SK-N-SH treated with all-trans-retinoic acid at 6 μM for 48 hours (cell line): ENCODE measurements around the gene LONP2.

Source experiments
- CSDC2 ChIP-seq: fragments of 250-450 bp; sonication (Bioruptor Pico); IDR thresholded peaks from 2 replicates; pipeline ENCODE4 v1.5.0; 2020; ENCODE audit warnings: mild to moderate bottlenecking, moderate library complexity
- ESRRG ChIP-seq: fragments of 250-450 bp; sonication (Bioruptor Pico); IDR thresholded peaks from 2 replicates; pipeline ENCODE4 v1.6.1; 2021; ENCODE audit warnings: mild to moderate bottlenecking
- RARB ChIP-seq: fragments of 250-450 bp; sonication (Bioruptor Pico); IDR thresholded peaks from 2 replicates; pipeline ENCODE4 v1.8.0; 2021; ENCODE audit warnings: mild to moderate bottlenecking, moderate library complexity
- TOX ChIP-seq: fragments of 250-450 bp; sonication (Bioruptor Pico); IDR thresholded peaks from 2 replicates; pipeline ENCODE4 v1.8.0; 2021; ENCODE audit warnings: mild to moderate bottlenecking, moderate library complexity, borderline replicate concordance
- ZFP30 ChIP-seq: fragments of 450-650 bp; formaldehyde crosslinking; IDR thresholded peaks from 2 replicates; pipeline ENCODE4 v1.5.0; 2022; ENCODE audit warnings: mild to moderate bottlenecking, moderate library complexity
- ZNF565 ChIP-seq: fragments of 450-650 bp; formaldehyde crosslinking; conservative IDR thresholded peaks from 2 replicates; pipeline ENCODE4 v1.5.0; 2020; ENCODE audit warnings: low read depth, mild to moderate bottlenecking, moderate library complexity
- ZNF70 ChIP-seq: fragments of 450-650 bp; formaldehyde crosslinking; IDR thresholded peaks from 2 replicates; pipeline ENCODE4 v1.5.0; 2020; ENCODE audit warnings: mild to moderate bottlenecking, moderate library complexity
- TF ChIP-seq, protein P1 (sequence below): fragments of 250-450 bp; sonication (Bioruptor Pico); IDR thresholded peaks from 2 replicates; pipeline ENCODE4 v1.5.0; 2020; ENCODE audit warnings: mild to moderate bottlenecking, moderate library complexity
- TF ChIP-seq, protein P2 (sequence below): fragments of 250-450 bp; sonication (Bioruptor Pico); IDR thresholded peaks from 2 replicates; pipeline ENCODE4 v1.8.0; 2020; ENCODE audit warnings: mild to moderate bottlenecking, moderate library complexity, borderline replicate concordance
- TF ChIP-seq, protein P3 (sequence below): fragments of 250-450 bp; sonication (Bioruptor Pico); IDR thresholded peaks from 2 replicates; pipeline ENCODE4 v1.8.0; 2021; ENCODE audit warnings: low read depth, mild to moderate bottlenecking, moderate library complexity, borderline replicate concordance
- TF ChIP-seq, protein P4 (sequence below): fragments of 250-450 bp; sonication (Bioruptor Pico); IDR thresholded peaks from 2 replicates; pipeline ENCODE4 v1.5.1; 2020; ENCODE audit warnings: low read depth, mild to moderate bottlenecking, moderate library complexity

DNA sequence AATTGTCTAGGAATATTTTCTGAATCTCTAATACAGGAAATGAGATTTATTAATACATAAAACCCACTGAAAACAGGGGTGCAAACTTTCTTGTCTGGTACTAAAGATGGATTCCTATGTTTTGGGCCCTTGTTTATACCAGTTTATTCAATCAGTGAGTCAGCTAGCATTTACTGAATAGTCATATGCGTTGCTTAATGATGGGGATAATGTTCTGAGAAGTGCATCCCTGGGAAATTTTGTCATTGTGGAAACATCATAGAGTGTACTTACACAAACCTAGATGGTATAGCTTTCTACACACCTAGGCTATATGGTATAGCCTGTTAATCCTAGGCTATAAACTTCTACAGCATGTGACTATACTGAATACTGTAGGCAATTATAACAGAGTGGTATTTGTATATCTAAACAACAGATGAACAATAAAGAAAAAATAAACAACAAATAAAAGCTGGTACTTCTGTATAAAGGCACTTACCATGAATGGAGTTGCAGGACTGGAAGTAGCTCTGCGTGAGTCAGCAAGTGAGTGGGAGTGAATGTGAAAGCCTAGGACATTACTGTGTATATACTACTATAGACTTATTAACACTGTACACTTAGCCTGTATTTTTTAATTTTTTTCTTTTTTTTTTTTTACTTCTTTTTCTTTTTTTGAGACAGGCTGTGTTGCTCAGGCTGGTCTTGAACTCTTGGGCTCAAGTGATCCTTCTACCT lies 77.4 kb downstream of the LONP2 start:
- TF ChIP-seq, protein P1, sequence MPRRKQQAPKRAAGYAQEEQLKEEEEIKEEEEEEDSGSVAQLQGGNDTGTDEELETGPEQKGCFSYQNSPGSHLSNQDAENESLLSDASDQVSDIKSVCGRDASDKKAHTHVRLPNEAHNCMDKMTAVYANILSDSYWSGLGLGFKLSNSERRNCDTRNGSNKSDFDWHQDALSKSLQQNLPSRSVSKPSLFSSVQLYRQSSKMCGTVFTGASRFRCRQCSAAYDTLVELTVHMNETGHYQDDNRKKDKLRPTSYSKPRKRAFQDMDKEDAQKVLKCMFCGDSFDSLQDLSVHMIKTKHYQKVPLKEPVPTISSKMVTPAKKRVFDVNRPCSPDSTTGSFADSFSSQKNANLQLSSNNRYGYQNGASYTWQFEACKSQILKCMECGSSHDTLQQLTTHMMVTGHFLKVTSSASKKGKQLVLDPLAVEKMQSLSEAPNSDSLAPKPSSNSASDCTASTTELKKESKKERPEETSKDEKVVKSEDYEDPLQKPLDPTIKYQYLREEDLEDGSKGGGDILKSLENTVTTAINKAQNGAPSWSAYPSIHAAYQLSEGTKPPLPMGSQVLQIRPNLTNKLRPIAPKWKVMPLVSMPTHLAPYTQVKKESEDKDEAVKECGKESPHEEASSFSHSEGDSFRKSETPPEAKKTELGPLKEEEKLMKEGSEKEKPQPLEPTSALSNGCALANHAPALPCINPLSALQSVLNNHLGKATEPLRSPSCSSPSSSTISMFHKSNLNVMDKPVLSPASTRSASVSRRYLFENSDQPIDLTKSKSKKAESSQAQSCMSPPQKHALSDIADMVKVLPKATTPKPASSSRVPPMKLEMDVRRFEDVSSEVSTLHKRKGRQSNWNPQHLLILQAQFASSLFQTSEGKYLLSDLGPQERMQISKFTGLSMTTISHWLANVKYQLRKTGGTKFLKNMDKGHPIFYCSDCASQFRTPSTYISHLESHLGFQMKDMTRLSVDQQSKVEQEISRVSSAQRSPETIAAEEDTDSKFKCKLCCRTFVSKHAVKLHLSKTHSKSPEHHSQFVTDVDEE, result no peak
- TF ChIP-seq, protein P2, sequence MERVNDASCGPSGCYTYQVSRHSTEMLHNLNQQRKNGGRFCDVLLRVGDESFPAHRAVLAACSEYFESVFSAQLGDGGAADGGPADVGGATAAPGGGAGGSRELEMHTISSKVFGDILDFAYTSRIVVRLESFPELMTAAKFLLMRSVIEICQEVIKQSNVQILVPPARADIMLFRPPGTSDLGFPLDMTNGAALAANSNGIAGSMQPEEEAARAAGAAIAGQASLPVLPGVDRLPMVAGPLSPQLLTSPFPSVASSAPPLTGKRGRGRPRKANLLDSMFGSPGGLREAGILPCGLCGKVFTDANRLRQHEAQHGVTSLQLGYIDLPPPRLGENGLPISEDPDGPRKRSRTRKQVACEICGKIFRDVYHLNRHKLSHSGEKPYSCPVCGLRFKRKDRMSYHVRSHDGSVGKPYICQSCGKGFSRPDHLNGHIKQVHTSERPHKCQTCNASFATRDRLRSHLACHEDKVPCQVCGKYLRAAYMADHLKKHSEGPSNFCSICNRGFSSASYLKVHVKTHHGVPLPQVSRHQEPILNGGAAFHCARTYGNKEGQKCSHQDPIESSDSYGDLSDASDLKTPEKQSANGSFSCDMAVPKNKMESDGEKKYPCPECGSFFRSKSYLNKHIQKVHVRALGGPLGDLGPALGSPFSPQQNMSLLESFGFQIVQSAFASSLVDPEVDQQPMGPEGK (CRISPR knock-in tag), result no peak
- no peak for TF ChIP-seq ZFP30 (CRISPR knock-in tag)
- no peak for TF ChIP-seq ZNF565
- TF ChIP-seq, protein P3, sequence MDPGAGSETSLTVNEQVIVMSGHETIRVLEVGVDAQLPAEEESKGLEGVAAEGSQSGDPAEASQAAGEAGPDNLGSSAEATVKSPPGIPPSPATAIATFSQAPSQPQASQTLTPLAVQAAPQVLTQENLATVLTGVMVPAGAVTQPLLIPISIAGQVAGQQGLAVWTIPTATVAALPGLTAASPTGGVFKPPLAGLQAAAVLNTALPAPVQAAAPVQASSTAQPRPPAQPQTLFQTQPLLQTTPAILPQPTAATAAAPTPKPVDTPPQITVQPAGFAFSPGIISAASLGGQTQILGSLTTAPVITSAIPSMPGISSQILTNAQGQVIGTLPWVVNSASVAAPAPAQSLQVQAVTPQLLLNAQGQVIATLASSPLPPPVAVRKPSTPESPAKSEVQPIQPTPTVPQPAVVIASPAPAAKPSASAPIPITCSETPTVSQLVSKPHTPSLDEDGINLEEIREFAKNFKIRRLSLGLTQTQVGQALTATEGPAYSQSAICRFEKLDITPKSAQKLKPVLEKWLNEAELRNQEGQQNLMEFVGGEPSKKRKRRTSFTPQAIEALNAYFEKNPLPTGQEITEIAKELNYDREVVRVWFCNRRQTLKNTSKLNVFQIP (CRISPR knock-in tag), result no peak
- no peak for TF ChIP-seq RARB (CRISPR knock-in tag)
- no peak for TF ChIP-seq CSDC2 (CRISPR knock-in tag)
- no peak for TF ChIP-seq ESRRG
- TF ChIP-seq TOX (CRISPR knock-in tag), result no peak
- no peak for TF ChIP-seq ZNF70 (CRISPR knock-in tag)
- TF ChIP-seq, protein P4, sequence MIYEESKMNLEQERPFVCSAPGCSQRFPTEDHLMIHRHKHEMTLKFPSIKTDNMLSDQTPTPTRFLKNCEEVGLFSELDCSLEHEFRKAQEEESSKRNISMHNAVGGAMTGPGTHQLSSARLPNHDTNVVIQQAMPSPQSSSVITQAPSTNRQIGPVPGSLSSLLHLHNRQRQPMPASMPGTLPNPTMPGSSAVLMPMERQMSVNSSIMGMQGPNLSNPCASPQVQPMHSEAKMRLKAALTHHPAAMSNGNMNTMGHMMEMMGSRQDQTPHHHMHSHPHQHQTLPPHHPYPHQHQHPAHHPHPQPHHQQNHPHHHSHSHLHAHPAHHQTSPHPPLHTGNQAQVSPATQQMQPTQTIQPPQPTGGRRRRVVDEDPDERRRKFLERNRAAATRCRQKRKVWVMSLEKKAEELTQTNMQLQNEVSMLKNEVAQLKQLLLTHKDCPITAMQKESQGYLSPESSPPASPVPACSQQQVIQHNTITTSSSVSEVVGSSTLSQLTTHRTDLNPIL (CRISPR knock-in tag), result no peak
